Measurements from ENCODE around the gene RBKS. TPM values are rescaled to one million over a fixed set of nuclear protein-coding genes. Genes with fewer than 3 reads are reported as not detected.

RBKS gene
- total and polyA plus RNA-seq, 4 donors: 3.5 to 5.0 (median 3.8) TPM

GRCh38 chr2:27844821-27845255 is 45.3 kb downstream of the RBKS start:
- H3K36me3 ChIP-seq (ENCODE audit: control insufficient read depth, insufficient read depth, low read length): no peaks in the 10 kb centered on the region
- WGBS (ENCODE audit: insufficient coverage): no CpG with 5 or more reads among the region's 4 CpGs
- no peak overlapping the region for H3K4me3 ChIP-seq (ENCODE audit: low read depth, low read length)
- H3K27ac ChIP-seq (ENCODE audit: low read depth, low read length): no peak overlapping the region
- no peaks in the 10 kb centered on the region for H3K27me3 ChIP-seq (ENCODE audit: control insufficient read depth, insufficient read depth, low read length)
- peak in 1 of 6 donors; percentile 39 for DNase-seq (ENCODE audit: low read depth in 4 of 6, low spot score in 6 of 6)
- no peaks in the 10 kb centered on the region for H3K4me1 ChIP-seq (ENCODE audit: control insufficient read depth, insufficient read depth, low read length)
- no peaks in the 10 kb centered on the region for H3K9me3 ChIP-seq (ENCODE audit: control insufficient read depth, insufficient read depth, low read length)

GRCh38 chr2:27843992-27844391 is 46.2 kb downstream of the RBKS start:
- 93% methylated on average over 6 of the region's 7 CpGs for WGBS (ENCODE audit: insufficient coverage)
- no peaks in the 10 kb centered on the region for H3K36me3 ChIP-seq (ENCODE audit: control insufficient read depth, insufficient read depth, low read length)
- no peaks in the 10 kb centered on the region for H3K4me1 ChIP-seq (ENCODE audit: control insufficient read depth, insufficient read depth, low read length)
- H3K4me3 ChIP-seq (ENCODE audit: low read depth, low read length): no peak overlapping the region
- H3K27ac ChIP-seq (ENCODE audit: low read depth, low read length): no peak overlapping the region
- DNase-seq (ENCODE audit: low read depth in 4 of 6, low spot score in 6 of 6): no peak
- no peaks in the 10 kb centered on the region for H3K9me3 ChIP-seq (ENCODE audit: control insufficient read depth, insufficient read depth, low read length)
- H3K27me3 ChIP-seq (ENCODE audit: control insufficient read depth, insufficient read depth, low read length): no peaks in the 10 kb centered on the region

- no peak for DNase-seq (ENCODE audit: low read depth in 4 of 6, low spot score in 6 of 6)
- no peaks in the 10 kb centered on the region for H3K36me3 ChIP-seq (ENCODE audit: control insufficient read depth, insufficient read depth, low read length)
- H3K4me1 ChIP-seq (ENCODE audit: control insufficient read depth, insufficient read depth, low read length): no peaks in the 10 kb centered on the region
- no CpG with 5 or more reads among the region's 5 CpGs for WGBS (ENCODE audit: insufficient coverage)
- H3K4me3 ChIP-seq (ENCODE audit: low read depth, low read length): no peak overlapping the region
- no peaks in the 10 kb centered on the region for H3K9me3 ChIP-seq (ENCODE audit: control insufficient read depth, insufficient read depth, low read length)
- no peak overlapping the region for H3K27ac ChIP-seq (ENCODE audit: low read depth, low read length)
- no peaks in the 10 kb centered on the region for H3K27me3 ChIP-seq (ENCODE audit: control insufficient read depth, insufficient read depth, low read length)
These were observed 47.3 kb downstream of the RBKS start for GRCh38 chr2:27842894-27843293.

GRCh38 chr2:27839022-27839618 is 51.1 kb downstream of the RBKS start:
- no peaks in the 10 kb centered on the region for H3K9me3 ChIP-seq (ENCODE audit: control insufficient read depth, insufficient read depth, low read length)
- no peak overlapping the region for H3K4me3 ChIP-seq (ENCODE audit: low read depth, low read length)
- no peaks in the 10 kb centered on the region for H3K36me3 ChIP-seq (ENCODE audit: control insufficient read depth, insufficient read depth, low read length)
- 82% methylated on average over 1 of the region's 3 CpGs for WGBS (ENCODE audit: insufficient coverage)
- DNase-seq (ENCODE audit: low read depth in 4 of 6, low spot score in 6 of 6): no peak
- H3K4me1 ChIP-seq (ENCODE audit: control insufficient read depth, insufficient read depth, low read length): no peaks in the 10 kb centered on the region
- no peak overlapping the region for H3K27ac ChIP-seq (ENCODE audit: low read depth, low read length)
- H3K27me3 ChIP-seq (ENCODE audit: control insufficient read depth, insufficient read depth, low read length): no peaks in the 10 kb centered on the region

- Histone ChIP-seq H3K9me3 (ENCODE audit: control insufficient read depth, insufficient read depth, low read length) (no peaks in the 10 kb centered on the region), H3K4me3 (ENCODE audit: low read depth, low read length) (no peak overlapping the region), H3K27ac (ENCODE audit: low read depth, low read length) (no peak overlapping the region), H3K4me1 (ENCODE audit: control insufficient read depth, insufficient read depth, low read length) (no peaks in the 10 kb centered on the region), H3K27me3 (ENCODE audit: control insufficient read depth, insufficient read depth, low read length) (no peaks in the 10 kb centered on the region), H3K36me3 (ENCODE audit: control insufficient read depth, insufficient read depth, low read length) (no peaks in the 10 kb centered on the region)
- DNase-seq (ENCODE audit: low read depth in 4 of 6, low spot score in 6 of 6): no peak
These were observed 51.7 kb downstream of the RBKS start for GRCh38 chr2:27838502-27838901.

- H3K27ac ChIP-seq (ENCODE audit: low read depth, low read length): no peak overlapping the region
- H3K9me3 ChIP-seq (ENCODE audit: control insufficient read depth, insufficient read depth, low read length): no peaks in the 10 kb centered on the region
- no peaks in the 10 kb centered on the region for H3K4me1 ChIP-seq (ENCODE audit: control insufficient read depth, insufficient read depth, low read length)
- no peaks in the 10 kb centered on the region for H3K36me3 ChIP-seq (ENCODE audit: control insufficient read depth, insufficient read depth, low read length)
- WGBS (ENCODE audit: insufficient coverage): 70% methylated on average over 1 of the region's 1 CpG
- DNase-seq (ENCODE audit: low read depth in 4 of 6, low spot score in 6 of 6): no peak
- H3K4me3 ChIP-seq (ENCODE audit: low read depth, low read length): no peak overlapping the region
- H3K27me3 ChIP-seq (ENCODE audit: control insufficient read depth, insufficient read depth, low read length): no peaks in the 10 kb centered on the region
These were observed 56.3 kb downstream of the RBKS start for GRCh38 chr2:27833931-27834330.

- no peak for DNase-seq (ENCODE audit: low read depth in 4 of 6, low spot score in 6 of 6)
- WGBS (ENCODE audit: insufficient coverage): 100% methylated on average over 2 of the region's 2 CpGs
- H3K27ac ChIP-seq (ENCODE audit: low read depth, low read length): no peak overlapping the region
These were observed 57.8 kb downstream of the RBKS start for GRCh38 chr2:27832396-27832795.

GRCh38 chr2:27831279-27832050 is 58.7 kb downstream of the RBKS start:
- no peaks in the 10 kb centered on the region for H3K36me3 ChIP-seq (ENCODE audit: control insufficient read depth, insufficient read depth, low read length)
- H3K4me1 ChIP-seq (ENCODE audit: control insufficient read depth, insufficient read depth, low read length): no peaks in the 10 kb centered on the region
- DNase-seq (ENCODE audit: low read depth in 4 of 6, low spot score in 6 of 6): no peak
- H3K27me3 ChIP-seq (ENCODE audit: control insufficient read depth, insufficient read depth, low read length): no peaks in the 10 kb centered on the region
- no peak overlapping the region for H3K4me3 ChIP-seq (ENCODE audit: low read depth, low read length)
- no peaks in the 10 kb centered on the region for H3K9me3 ChIP-seq (ENCODE audit: control insufficient read depth, insufficient read depth, low read length)
- WGBS (ENCODE audit: insufficient coverage): no CpG with 5 or more reads among the region's 7 CpGs
- no peak overlapping the region for H3K27ac ChIP-seq (ENCODE audit: low read depth, low read length)

More at GRCh38 chr2:27832396-27832795, 57.8 kb downstream of the RBKS start:
- Histone ChIP-seq H3K27me3 (ENCODE audit: control insufficient read depth, insufficient read depth, low read length) (no peaks in the 10 kb centered on the region), H3K4me3 (ENCODE audit: low read depth, low read length) (no peak overlapping the region), H3K36me3 (ENCODE audit: control insufficient read depth, insufficient read depth, low read length) (no peaks in the 10 kb centered on the region), H3K4me1 (ENCODE audit: control insufficient read depth, insufficient read depth, low read length) (no peaks in the 10 kb centered on the region), H3K9me3 (ENCODE audit: control insufficient read depth, insufficient read depth, low read length) (no peaks in the 10 kb centered on the region)

GRCh38 chr2:27830656-27831055 is 59.5 kb downstream of the RBKS start:
- no peaks in the 10 kb centered on the region for H3K4me1 ChIP-seq (ENCODE audit: control insufficient read depth, insufficient read depth, low read length)
- H3K4me3 ChIP-seq (ENCODE audit: low read depth, low read length): no peak overlapping the region
- no peaks in the 10 kb centered on the region for H3K27me3 ChIP-seq (ENCODE audit: control insufficient read depth, insufficient read depth, low read length)
- DNase-seq (ENCODE audit: low read depth in 4 of 6, low spot score in 6 of 6): no peak
- no peak overlapping the region for H3K27ac ChIP-seq (ENCODE audit: low read depth, low read length)
- no peaks in the 10 kb centered on the region for H3K36me3 ChIP-seq (ENCODE audit: control insufficient read depth, insufficient read depth, low read length)
- H3K9me3 ChIP-seq (ENCODE audit: control insufficient read depth, insufficient read depth, low read length): no peaks in the 10 kb centered on the region
- WGBS (ENCODE audit: insufficient coverage): 90% methylated on average over 3 of the region's 4 CpGs

GRCh38 chr2:27829791-27830190 is 60.4 kb downstream of the RBKS start:
- Histone ChIP-seq H3K27me3 (ENCODE audit: control insufficient read depth, insufficient read depth, low read length) (no peaks in the 10 kb centered on the region), H3K36me3 (ENCODE audit: control insufficient read depth, insufficient read depth, low read length) (no peaks in the 10 kb centered on the region), H3K9me3 (ENCODE audit: control insufficient read depth, insufficient read depth, low read length) (no peaks in the 10 kb centered on the region), H3K27ac (ENCODE audit: low read depth, low read length) (no peak overlapping the region), H3K4me3 (ENCODE audit: low read depth, low read length) (no peak overlapping the region), H3K4me1 (ENCODE audit: control insufficient read depth, insufficient read depth, low read length) (no peaks in the 10 kb centered on the region)
- no peak for DNase-seq (ENCODE audit: low read depth in 4 of 6, low spot score in 6 of 6)
- WGBS (ENCODE audit: insufficient coverage): 100% methylated on average over 3 of the region's 3 CpGs

All from spinal cord (tissue), 10 donors.